Stimulated activated CD4-positive, alpha-beta T cell treated with anti-CD3 and anti-CD28 coated beads, Interleukin-12 subunit alpha, Interleukin-12 subunit beta, amount 100 ng/mL, for 48 hours (primary cell): Measurements from ENCODE around the gene TMEM178A.
"Not testable (repeated sequence)": the region's sequence is repeated elsewhere in the genome, so short reads cannot be mapped to it uniquely, and the experiment has no call there.

Experiments
- DNase-seq, 3 donors: peaks; one replicate each; pipeline ENCODE4 v3.0.0-alpha.2; 2020; ENCODE audit warnings: low read depth in 2 of 3, low spot score in 1 of 3

TMEM178A gene

GRCh38 chr2:39647104-39647765 lies 18.5 kb upstream of the TMEM178A start:
- no peak for DNase-seq

GRCh38 chr2:39648580-39648979 lies 17.1 kb upstream of the TMEM178A start:
- no peak for DNase-seq

DNA sequence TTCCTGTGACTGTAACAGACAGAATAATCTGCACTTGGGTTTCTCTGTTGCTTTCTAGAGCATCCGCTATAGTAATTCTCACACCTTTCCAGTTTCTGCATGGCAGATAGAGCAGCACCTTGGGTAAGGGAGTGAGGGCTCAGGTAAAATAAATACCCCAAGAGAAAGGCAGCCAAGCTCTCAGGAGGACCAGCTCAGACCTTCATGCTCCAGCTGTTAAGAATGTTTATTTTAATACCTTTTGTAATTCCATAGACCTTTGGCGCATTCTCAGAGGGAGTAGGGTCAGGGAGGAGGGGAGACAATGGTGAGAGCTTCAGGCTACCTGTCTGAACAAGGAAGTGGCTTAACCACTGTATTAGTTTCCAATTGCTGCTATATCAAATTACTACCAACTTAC lies 16.2 kb upstream of the TMEM178A start:
- no peak for DNase-seq

GRCh38 chr2:39650468-39650867 lies 15.2 kb upstream of the TMEM178A start:
- no peak for DNase-seq

DNA sequence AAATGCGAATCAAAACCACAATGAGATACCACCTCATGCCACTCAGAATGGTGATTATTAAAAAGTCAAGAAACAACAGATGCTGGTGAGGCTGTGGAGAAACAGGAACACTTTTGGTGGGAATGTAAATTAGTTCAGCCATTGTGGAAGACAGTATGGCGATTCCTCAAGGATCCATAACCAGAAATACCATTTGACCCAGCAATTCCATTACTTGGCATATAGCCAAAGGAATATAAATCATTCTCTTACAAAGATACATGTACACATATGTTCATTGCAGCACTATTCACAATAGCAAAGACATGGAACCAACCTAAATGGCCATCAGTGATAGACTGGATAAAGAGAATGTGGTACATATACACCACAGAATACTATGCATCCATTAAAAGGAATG lies 9.5 kb upstream of the TMEM178A start:
- DNase-seq = not testable (repeated sequence)

GRCh38 chr2:39657287-39657937 lies 8.3 kb upstream of the TMEM178A start:
- DNase-seq = no peak

- no peak for DNase-seq
Measured at GRCh38 chr2:39658371-39658770, 7.3 kb upstream of the TMEM178A start.

DNA sequence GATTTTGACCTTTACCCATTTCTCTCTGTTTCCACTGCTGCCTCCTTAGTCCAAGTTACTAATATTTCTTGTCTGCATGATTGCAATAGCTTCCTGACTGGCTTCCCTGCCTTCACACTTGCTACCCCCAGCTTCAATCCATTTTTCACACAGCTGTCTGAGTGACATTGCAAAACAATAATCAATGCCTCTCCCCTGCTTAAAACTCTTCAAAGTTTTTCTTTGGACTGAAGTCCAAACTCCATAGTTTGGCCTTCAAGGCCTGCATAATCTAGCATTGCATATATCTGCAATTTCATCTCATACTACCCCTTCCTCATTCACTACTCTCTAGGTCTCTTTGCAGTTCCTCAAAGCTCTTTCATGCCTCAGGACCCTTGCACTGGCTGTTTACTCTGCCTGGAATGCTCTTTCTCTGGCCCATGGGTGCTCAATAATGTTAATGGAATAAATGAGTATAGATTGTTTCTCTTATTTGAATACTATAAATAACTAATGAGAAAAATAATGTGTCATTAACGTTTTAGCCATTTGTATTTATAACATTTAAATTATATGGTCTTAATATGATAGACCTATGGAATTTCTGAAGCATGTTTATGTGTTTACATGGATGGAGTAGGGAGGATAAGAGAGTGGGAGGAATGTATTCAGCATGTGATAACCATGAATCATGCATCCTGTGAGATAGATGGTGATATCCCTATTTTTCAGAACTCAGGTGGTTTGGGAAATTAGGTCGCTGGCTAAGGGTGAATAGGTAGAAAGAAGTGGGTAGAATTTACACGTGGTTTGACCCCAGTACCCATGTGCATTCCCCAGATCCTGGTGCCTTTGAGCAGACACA lies 5.7 kb upstream of the TMEM178A start:
- no peak for DNase-seq

DNA sequence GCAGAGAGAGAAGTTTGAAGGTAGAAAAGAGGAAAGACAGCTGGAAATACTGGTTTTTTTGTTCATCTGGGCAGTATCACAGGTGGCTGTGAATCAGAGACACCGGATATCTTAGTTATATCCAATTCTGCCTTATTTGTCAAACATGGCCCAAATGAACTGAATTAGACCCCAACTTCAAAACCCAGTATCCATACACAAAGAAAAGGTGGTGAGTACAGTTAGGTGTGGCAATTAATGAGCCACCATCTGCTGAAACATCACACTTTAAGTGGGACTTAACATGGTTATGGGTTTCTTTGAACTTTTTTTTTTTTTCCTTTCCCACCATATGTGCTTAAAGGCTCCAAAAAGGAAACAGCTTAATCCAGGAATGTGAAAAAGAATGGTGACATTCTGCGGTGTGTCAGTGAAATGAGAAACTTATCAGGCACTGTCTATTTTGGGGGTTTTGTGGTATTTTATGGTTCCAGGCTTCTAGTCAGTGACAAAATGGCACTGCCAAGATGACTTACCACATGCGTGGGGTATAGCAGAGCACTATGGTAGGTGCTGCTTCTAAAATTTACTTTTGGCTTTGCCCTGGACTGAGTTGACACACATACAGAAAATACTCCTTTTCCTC lies 5.0 kb upstream of the TMEM178A start:
- DNase-seq = no peak

DNA sequence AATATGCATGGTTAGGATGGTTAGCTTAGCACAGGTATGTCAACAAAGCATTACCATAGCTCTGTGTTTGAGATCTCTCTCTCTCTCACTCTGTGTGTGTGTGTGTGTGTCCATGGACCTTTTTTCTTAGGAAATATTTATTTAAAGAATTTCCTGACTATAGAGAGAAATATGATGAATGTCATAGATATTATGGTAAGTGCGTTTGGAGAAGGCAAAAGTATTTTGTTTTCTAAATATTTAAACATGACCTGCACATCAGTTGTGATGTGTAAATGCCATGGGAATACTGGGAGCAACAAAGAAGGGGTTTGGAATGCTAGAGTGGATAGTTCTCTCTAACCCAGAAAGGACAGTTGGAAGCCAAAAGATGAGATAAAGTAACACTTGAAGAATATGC lies 3.9 kb upstream of the TMEM178A start:
- DNase-seq = no peak

DNA sequence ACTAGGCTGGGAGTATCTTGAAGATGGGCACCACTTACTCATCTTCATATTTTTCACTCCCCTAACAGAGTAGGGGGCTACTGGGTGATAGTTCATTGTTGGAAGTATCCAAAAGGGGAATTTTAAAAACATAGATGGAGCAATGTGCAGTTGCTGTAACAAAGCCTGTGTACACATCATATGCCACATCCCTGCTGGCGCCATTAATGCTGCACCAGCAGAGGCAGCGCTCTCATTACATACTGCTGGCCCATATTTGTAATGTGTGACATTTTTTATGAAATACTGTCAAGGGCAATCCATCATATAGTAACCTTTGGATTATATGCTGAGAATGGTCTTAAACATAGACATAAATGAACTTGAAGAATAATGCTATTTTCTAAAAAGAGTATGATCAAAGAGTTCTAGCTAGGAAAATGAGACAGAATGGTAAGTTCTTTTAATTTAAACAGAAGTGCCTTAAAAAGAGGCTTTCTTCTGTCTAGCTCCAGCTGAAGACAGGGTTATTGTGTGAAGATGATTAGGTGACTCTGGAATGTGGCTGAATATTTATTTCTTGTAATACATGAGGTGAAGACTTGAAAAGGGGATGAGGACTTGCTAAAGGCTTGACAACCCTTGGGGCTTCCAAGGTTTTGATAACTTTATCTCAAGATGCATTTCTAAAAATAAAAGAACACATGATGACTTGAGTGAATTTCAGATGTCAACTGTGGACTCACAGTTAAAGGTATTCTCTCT lies 2.4 kb upstream of the TMEM178A start:
- no peak for DNase-seq

DNA sequence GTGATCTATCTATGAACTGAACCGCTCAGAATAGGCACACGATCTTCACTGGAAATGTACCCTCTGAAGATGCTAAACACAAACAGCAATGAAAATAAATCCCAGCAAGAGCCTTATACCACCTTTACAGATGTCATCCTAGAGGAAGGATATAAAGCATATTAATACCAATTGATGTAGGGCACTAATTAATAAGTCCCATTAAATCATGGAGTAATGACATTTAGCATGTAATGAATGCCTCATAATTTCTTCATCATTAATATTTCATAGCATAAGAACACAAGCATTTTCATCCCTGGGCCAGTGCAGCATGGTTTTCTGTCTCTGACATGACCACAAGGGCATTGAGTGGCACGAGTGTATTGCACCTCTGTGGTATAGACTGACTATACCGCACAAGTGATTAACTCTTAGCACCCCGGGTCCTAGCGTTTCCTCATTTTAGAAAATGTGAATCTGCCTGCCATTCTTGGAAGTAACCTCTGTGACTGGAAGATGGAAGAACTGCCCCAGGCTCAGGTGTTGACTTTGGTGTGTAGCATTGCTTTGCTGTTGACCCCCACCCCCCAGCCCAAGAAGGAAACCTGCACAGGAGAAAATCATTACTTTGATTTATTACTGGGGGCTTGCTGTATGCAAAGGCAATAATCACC lies 1.4 kb upstream of the TMEM178A start:
- DNase-seq = no peak

GRCh38 chr2:39664888-39665591 lies 677 bp upstream of the TMEM178A start:
- DNase-seq = no peak

DNA sequence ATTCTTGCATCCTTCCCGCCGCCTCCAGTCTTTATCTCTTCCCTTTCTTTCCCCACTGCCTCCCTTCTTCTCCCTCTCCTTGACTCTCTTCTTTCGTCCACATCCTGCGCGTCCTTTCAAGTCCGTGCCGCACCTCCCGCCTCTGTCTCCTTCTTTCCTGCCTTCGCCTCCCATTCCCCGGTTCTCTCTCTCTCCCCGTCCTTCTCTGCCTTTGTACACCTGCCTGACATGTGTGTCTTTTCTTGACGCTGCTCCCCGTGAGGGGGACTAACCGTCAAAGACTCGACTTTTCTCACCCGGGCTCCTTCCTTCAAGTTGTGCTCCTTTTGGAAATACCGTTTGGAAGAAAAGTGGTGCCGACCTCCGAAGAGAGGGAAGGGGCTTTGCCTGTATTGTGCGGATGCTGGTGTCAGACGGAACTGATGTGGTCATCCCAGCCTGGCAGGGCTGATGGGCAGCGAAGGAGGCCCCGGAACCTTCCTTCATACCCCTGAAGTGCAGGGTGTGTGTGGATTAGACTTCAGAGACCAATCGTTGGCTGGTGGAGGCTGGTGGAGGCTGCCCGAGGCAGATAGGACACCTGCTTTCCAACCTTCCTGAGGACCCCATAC lies 879 bp downstream of the TMEM178A start:
- DNase-seq = no peak

GRCh38 chr2:39667104-39667885 lies 1.6 kb downstream of the TMEM178A start:
- no peak for DNase-seq

DNA sequence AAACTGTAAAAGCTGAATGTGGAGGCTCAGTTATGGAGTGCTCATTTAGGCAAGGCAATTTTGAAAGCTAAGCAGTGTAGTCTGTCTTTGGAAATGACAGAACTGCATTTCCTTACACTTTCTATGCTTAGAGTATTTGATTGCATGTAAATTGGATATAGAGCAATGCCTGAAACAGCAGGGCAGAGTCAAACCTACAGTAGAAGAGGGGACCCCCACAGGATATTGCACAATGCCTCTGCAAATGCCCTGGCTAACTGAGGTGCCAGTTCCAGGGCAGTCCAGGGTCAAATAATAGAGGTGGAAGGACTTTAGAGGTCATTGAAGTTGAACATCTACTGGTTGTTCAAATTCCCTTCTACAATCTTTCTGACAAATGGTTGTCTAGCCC lies 2.2 kb downstream of the TMEM178A start:
- no peak for DNase-seq

DNA sequence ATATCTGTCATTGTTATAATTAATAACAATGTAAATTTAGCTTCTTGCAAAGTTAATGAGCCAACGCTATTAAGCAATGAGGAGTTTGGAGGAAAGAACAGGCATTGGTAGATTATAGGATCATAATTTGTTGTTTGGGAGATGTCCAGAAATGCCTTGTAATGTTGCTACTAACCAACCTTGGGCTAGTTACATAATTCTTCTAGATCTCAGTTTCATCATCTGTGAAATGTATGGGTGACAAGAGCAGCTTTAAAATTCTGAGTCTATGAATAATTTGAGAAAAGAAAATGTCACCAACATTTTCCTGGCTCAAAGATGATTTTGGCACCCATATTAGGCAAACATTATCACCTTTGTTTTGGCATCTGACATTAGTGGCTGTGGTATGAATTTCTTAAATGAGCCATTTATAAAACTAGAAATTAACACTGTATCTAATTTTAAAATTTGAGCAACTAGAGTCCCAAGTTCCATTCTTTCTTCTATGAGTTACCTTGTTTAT lies 2.9 kb downstream of the TMEM178A start:
- no peak for DNase-seq

- no peak for DNase-seq
Measured at GRCh38 chr2:39671604-39672003, 5.9 kb downstream of the TMEM178A start.
